IPS-18c (cell line): ENCODE measurements around the gene SPEF1.

Source experiments
- H3K4me3 ChIP-seq: 2 replicates; pipeline ENCODE4 v1.7.0; 2013; ENCODE audit warnings: low read depth, mild to moderate bottlenecking, low read length, moderate library complexity; ENCODE audit not compliant: insufficient read depth
- H3K9me3 ChIP-seq: one replicate; pipeline ENCODE4 v1.6.1; 2013; ENCODE audit warnings: mild to moderate bottlenecking, low read length, moderate library complexity; ENCODE audit not compliant: control insufficient read depth, insufficient read depth

Gene SPEF1

DNA sequence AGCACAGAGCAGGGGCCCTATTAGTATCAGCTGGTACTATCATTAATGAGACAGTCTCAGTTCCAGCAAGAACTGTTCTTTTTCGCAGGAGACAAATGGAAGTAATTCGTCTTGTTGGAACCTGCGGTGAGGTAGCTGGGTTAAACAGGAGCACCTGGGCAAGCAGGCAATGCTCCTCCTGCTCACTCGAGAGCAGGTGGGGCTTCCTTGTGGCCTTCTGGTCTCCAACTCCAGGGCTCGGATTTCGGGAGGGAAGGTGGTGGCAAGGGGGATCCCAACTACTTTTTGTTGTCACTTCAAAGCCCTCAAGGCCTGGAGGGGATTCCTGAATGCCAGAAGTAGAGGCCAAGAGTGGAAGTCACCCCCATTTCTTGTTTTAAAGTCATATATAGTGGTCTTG is 1.3 kb upstream of the SPEF1 start:
- Histone ChIP-seq H3K4me3 (no peak overlapping the region), H3K9me3 (no peaks in the 10 kb centered on the region)

DNA sequence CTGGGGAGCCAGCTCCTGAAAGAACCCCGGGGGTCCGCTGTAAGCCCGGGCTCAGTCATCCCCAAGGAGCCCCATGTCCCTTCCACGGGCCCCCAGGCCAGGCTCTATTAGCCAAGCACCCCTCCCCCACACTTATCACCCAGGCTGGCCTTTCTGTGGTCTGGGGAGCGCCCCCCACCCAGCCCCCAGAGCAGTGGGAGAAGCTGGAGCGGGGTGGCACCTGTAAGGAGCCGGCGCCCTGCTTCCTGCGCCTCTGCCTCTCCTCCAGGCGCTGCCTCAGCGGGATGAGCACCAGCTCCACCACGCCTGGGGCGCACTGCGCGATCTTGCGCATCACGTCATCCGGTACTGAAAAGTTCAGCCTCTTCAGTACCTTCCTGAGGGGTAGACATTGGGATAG is 2.3 kb downstream of the SPEF1 start:
- Histone ChIP-seq H3K9me3 (no peaks in the 10 kb centered on the region), H3K4me3 (no peak overlapping the region; the same call in 1 of the 2 replicates)

DNA sequence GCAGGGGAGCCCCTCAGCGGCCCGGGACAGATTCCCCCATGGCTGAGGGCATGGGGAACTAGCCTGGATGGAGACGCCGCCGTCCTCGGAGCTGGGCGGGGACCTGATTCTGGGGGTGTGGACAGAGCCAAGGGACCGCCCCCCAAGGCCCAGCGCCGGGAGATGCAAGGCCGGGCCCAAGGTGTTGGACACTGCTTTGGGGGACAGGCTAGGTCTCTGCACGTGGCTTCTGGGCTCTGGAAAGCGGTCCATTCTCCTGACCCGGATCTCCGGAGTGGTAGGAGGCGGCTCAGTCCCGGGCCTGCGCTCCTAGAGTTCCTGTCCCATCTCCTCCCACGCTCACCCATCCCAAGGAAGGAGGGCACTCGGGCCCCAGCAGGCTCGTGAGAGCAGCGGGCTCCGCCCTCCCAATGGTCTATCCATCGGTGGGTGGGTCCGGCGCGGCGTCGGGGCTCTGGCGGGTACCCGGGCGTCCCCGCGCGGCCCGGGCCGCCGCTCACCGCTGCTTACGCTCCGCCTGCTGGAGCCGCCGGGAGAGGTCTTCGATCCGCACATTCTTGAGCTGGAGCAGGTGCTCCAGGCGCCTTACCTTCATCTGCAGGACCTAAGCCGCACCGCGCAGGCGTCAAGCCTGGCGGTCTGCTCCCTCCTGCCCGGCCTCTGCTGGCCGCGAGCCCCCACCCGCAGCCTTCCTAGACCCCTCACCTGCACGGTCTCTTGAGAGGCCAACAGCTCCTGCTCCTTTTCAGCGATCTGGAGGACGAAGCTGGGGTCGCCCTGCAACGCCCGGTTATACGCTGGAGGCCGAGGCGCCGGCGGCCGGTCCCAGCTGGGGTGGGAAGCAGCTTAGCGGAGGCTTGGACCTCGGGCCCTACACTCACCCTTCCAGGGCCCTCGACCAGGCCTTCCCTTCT is 3.3 kb downstream of the SPEF1 start:
- H3K4me3 ChIP-seq: peak overlapping the region; percentile 62
- H3K9me3 ChIP-seq: no peaks in the 10 kb centered on the region

DNA sequence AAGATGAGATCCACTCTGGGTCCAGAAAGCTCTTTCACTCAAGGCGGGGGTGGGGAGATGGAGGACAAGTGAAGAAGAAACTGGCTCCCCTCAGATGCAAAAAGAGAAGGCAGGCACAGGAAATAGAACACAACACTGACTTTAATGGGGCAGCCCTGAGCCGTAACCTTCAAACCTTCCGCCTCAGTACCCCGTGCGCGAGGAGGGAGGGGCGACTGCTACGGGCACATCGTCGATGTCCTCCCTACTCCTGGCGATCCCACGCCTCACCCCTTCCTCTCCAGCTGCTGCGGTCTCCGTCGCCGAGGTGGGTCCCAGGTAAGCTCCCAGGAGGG is 3.9 kb downstream of the SPEF1 start:
- Histone ChIP-seq H3K9me3 (no peaks in the 10 kb centered on the region), H3K4me3 (peak overlapping the region; percentile 62)

DNA sequence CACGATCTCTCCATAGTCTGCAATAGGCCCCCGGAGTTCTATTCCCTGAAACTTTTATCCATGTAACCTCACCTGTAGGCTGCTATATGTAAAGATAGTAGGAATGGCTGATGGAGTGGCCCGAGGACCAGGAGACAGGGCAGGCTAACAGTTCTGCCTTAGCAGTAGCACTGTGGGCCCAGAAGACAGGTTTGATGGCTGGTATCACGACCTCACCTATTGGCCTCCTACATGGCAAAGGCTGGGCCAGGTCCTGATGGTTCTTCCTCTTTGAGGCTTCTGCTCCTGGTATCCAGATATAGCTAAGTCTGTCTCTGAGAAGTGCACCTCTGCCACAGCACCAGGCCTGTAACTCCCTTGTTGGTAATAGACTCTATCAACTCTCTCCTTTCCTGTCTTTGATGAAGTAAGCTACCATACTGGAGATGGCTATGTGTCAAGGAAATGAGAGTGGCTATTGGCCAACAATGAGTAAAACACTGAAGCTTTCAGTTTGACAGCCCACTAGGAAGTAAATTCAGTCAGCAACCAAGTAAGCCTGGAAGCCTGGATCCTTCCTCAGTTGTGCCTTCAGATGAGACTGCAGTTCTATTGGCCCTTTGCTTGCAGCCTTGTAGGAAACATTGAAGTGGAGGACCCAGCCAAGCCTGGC is 5.7 kb downstream of the SPEF1 start:
- H3K9me3 ChIP-seq: no peaks in the 10 kb centered on the region
- no peak overlapping the region for H3K4me3 ChIP-seq

DNA sequence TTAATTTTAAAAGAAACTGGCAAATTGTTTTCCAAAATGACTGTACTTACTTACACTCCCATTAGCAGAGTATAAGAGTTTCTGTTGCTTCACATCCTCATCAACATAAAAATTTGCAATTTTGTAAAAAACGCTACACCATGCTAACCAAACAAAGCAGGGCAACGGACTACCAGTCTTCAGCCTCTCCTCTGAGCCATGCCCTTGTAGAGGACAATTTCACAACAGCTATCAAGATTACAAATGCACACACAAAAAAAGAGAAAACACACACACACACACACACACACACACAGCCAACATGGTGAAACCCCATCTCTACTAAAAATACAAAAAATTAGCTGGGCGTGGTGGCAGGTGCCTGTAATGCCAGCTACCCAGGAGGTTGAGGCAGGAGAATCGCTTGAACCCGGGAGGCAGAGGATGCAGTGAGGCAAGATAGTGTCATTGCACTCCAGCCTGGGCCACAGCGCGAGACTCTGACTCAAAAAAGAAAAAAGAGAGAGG is 9.6 kb downstream of the SPEF1 start:
- H3K9me3 ChIP-seq: no peaks in the 10 kb centered on the region

DNA sequence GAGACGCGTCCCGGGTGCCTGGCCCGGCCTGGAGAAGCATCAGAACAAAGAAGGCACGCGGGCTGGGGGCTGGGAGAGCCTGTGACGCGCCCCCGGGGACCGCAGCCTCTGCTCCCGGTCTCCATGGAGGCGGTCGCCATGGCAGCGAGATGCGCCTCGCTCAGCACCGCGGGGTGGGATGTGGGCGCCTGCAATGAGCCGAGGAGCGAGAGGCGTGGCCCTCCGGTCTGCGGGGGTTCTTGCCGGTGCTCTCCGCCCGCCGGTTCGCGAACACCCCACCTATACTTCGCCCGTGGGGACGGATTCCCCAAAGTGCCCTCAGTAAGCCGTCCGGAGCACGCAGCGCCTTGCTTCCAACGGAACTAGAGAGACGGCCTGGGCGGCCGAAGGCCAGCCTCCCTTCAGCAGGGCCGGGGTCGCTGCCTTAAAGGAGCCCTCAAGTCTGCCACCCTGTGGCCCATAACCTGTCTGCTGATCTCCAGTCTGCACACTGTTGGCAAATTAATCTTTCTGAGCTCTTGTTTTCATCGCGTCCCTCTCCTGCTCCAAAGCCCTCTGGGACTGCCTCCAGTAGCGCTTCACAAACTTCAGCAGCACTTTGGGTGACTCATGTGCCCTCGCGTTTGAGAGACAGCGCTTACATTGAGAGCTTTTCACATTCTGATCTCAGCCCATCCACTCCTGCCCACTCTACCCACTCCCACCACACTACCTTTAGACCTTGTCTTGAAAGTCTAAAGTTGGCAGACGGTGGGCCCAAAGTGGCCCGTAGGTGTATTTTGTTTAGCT is 12.7 kb downstream of the SPEF1 start:
- peaks cover 4% of the 10 kb centered on the region for H3K9me3 ChIP-seq

More for the DNA sequence above, 9.6 kb downstream of the SPEF1 start:
- no peak overlapping the region for H3K4me3 ChIP-seq

DNA sequence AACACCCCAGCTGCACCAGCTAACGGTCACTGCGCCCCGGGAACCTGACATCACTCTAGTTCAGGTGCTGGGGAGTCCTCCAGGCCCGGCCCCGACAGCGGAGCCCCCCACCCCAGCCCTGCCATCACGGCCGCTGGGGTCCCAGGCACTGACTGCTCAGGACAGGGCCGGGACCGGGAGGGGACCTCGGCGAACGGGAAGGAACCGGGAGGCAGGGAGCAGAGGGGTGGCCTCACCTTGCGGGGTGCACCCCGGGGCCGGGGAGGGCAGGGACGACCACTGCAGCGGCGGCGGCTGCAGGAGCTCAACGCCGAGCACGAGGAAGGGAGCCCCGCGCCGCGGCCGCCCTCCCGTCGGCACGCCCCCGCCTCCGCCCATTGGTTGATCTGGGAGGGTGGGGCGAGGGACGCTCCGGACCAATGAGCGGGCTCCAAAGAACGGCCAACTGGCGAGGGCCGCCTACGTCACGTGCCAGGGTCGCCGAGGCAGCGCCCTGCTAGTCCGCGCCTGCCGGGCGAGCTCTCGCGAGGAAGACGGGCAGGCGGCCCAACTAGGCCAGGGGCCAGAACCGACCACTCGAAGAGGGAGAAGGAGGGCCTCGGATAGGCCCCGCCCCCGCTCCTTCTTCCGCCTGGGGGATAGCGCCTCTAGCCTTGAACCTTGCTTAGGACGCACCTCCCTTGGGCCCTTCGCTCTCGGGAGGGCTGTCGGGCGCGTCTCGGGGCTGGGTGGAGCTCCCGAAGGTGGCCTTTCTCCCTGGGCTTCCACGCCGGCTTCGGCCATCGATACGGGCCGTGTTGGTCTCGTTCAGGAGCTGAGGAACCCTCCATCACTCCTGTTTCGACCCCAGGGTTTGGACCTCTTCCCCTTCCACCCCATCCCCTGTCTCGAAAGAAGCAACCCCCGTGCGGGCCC is 13.6 kb downstream of the SPEF1 start, which contains the start of gene ADISSP:
ADISSP (minus strand) TSS at position 327 of the 915 bp plus-strand sequence. CDS start 7,653 bp downstream, outside the sequence.
- Histone ChIP-seq H3K9me3 (peaks cover 4% of the 10 kb centered on the region), H3K4me3 (peak within 1 kb of the TSS; percentile 90)

More for the DNA sequence above, 12.7 kb downstream of the SPEF1 start:
- H3K4me3 ChIP-seq: peak overlapping the region; percentile 90

DNA sequence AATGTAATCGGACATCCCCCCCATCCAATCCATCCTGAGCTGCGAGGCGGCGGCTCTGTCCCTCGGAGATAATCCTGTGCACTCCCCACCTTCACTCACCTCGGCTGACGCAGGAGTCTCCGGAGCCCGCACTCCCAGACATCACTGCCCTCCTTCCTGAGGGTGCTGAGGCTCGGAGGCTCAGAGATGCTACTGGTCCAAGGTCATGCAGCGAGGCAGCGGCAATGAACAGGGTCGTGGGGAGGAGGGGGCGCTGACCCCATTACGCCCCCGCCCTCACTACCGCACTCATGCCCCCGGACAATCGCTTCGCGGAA is 14.2 kb downstream of the SPEF1 start:
- Histone ChIP-seq H3K4me3 (peak overlapping the region; percentile 82), H3K9me3 (peaks cover 4% of the 10 kb centered on the region)

DNA sequence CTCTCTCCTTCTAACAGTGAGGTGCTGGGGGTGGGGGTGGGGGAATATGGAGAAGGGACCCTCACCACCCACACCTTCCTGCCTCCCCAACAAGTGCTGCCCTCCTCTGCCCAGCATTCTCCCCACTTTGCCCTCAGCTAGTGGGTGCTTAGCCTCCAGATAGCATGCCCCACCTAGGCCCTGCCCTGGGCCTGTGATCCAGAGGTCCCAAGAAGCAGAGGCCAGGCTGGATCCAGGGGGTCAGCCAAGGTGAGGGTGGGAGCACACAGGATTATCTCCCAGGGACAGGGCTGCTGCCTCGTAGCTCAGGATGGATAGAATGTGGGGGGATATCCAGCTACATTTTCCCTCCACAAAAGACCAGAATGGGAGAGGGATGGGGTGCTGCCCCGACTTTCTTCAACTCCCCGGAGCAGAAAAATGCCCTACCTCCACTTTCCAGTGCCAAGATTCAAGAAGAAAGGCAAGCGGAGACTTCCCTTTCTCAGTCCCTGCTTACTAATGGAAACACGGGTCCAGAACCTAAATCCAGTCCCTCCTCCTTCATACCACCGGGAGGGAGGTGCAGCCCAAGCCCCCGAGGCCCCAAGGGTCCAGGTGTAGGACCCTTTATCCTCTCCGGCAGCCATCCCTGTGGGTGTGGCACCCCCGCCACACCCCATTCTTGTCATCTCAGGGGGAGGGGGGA is 14.7 kb downstream of the SPEF1 start:
- peak overlapping the region; percentile 82 for H3K4me3 ChIP-seq
- H3K9me3 ChIP-seq: peaks cover 4% of the 10 kb centered on the region

DNA sequence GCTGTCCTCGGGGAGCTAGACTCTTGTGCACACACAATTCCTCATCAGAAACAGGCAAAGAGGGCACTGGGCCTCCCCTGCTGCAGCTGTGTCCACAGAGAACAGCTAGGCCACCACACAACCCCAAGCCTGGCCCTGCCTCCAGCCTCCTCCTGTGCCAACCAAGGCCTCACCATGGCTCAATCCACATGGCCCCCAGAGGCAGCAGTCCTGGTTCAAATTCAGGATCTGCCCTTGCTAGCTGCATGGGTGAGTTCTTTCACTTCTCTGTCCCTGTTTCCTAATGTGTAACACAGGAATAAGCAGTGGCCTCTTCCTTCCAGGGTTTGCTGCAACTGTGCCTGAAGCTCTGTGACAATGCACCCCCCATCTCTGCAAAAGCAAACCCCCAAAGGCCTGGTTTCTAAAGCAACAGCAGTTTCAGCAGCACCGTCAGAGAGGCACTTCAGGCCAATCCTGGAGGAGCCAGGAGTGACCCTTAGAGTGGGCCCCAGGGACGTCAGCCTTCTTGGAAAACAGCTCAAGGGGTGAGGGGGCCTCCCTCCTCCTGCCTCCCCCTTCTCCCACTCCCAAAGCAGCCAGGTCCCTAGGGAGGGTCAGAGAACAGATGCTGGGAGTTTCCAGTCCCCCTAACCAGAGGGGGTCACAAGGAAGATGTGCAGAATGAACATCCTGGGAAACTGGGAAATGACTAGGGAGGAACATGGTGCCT is 15.9 kb downstream of the SPEF1 start:
- Histone ChIP-seq H3K4me3 (no peak overlapping the region), H3K9me3 (peaks cover 4% of the 10 kb centered on the region)

DNA sequence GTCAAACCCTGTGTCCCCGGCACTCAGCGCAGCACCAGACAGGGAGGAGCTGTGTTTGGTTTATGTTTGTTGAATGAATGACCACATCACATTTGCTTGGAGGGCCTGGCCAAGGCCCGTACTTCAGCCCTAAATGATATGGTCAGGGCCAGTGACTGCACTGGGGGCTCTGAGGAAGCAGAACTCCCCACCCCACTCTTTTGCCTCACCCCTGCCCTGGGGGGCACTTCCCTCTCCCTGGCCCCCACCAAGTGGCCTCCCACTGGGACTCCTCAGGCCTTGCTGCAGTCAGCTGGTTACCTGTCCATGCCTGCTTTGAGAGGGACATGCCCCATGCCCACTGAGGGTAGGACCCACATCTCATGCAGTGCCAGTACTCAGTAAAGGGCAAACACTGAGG is 16.6 kb downstream of the SPEF1 start:
- Histone ChIP-seq H3K9me3 (peaks cover 4% of the 10 kb centered on the region), H3K4me3 (no peak overlapping the region)

DNA sequence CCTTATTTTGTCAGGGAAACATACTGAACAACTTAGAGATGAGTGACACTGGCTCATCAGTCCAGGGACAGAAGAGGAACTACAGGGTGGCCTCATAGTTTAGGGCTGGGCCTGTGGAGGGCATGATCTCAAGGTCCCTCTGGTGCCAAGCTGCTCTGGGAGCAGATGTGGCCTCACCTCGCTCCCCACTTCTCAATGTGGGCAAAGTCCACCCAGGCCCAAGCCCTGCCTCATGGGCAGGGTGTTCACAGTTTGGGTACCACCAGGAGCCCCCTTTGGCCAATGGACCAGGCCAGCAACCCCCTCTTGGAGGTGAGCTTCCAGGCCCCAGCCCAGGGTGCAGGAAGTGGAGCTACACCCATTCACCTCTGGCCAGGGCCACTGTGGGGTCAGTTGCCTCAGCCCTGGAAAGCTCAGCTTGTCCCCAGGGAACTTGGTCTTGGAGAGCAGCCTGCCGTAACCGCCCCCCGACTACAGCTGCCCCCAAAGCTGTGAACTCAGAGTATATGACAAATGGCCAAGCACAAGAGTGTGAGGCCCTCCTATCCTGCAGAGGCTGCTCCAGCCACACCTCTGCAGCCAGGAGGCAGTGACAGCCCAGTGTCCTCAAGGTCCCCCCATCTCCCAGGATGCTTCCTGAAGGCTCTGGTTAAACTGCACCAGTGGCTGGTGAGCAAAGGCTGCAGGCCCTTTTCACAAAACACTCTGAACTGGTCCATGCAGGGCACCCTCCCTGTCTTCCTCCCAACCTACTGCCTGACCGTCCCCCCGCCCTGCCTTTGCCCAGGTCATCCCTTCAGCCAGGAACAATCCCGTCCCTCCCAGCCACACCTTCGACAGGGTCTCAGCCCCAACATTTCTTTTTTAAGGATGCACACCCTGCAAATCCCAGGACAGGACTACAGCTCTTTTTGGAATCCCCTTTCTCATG is 17.3 kb downstream of the SPEF1 start:
- Histone ChIP-seq H3K9me3 (peaks cover 4% of the 10 kb centered on the region), H3K4me3 (no peak overlapping the region)

DNA sequence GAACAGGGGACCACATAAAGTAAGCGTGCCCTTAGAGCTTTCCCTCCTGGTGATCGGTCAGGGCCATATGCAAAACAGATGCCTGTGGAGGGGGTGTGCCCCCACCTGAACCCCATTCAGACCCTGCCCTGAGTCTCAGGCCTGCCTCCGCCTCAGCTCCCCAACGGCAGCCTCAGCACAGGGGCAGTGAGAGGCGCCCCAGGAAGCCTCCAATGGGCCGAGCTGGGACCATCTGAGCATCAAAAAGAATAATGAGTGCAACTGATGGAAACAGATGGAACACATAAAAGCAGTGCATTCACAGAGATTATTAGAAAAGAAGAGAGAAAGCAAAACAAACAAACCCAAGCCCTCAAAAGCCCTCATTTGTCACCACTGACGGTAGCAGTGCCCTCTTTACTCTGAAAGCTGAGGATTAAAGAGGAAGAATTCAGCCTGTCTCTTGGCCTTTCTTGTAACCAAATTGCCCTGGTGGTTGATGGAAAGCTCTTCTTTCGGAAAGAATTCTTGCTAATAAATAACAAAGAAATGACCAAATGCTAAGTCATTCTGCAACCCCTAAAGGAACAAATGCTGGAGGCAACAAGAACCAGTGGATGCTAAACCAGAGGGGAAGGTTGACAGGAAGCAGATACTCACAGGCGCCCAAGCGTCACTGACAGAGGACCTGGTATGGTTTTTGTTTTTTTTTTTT is 20.4 kb downstream of the SPEF1 start:
- Histone ChIP-seq H3K4me3 (no peak overlapping the region), H3K9me3 (peaks cover 2% of the 10 kb centered on the region)
